Activated T-cell treated with anti-CD3 and anti-CD28 coated beads, Interleukin-2, amount 50 U/mL, for 72 hours (primary cell): ENCODE results near the gene PCYOX1L. TPM values are rescaled to one million over a fixed set of nuclear protein-coding genes. Genes with fewer than 3 reads are reported as not detected.

ENCODE experiments used
- ATAC-seq, 2 donors: fragments of 150-1000 bp; cut with Tn5 transposase; replicated peaks in 1 of 2; 2 replicates each; pipeline ENCODE4 v1.10.0; 2021; ENCODE audit warnings: moderate library complexity in 2 of 2, mild to moderate bottlenecking in 1 of 2
- DNase-seq, 2 donors: peaks; one replicate each; pipeline ENCODE4 v3.0.0; 2021 to 2022; ENCODE audit warnings: mixed read lengths in 1 of 2
- H3K27ac Mint-ChIP-seq: one replicate; pipeline ENCODE4 v1.8.0; 2022; ENCODE audit warnings: mild to moderate bottlenecking, moderate library complexity, mixed read lengths
- H3K27me3 Mint-ChIP-seq: one replicate; pipeline ENCODE4 v1.8.0; 2022; ENCODE audit warnings: low read depth, mixed read lengths
- H3K36me3 Mint-ChIP-seq, 2 donors: one replicate each; pipeline ENCODE4 v1.8.0; 2022; ENCODE audit warnings: mixed read lengths in 2 of 2, mild to moderate bottlenecking in 1 of 2; ENCODE audit not compliant: insufficient read depth in 2 of 2
- H3K4me1 Mint-ChIP-seq: one replicate; pipeline ENCODE4 v1.8.0; 2022; ENCODE audit warnings: low read depth, mixed read lengths
- H3K4me3 Mint-ChIP-seq, 2 donors: one replicate each; pipeline ENCODE4 v1.8.0; 2022; ENCODE audit warnings: mild to moderate bottlenecking in 2 of 2, mixed read lengths in 2 of 2, moderate library complexity in 2 of 2
- H3K9me3 Mint-ChIP-seq, 2 donors: one replicate each; pipeline ENCODE4 v1.8.0; 2022; ENCODE audit warnings: mixed read lengths in 2 of 2
- total RNA-seq, 2 donors: library from RNA; stranded (reverse); gene quantifications; one replicate each; pipeline ENCODE4 v1.2.3, GENCODE V29; 2022

The PCYOX1L gene
- total RNA-seq, 2 donors from 2014 or later = 18.2 to 24.4 TPM

DNA sequence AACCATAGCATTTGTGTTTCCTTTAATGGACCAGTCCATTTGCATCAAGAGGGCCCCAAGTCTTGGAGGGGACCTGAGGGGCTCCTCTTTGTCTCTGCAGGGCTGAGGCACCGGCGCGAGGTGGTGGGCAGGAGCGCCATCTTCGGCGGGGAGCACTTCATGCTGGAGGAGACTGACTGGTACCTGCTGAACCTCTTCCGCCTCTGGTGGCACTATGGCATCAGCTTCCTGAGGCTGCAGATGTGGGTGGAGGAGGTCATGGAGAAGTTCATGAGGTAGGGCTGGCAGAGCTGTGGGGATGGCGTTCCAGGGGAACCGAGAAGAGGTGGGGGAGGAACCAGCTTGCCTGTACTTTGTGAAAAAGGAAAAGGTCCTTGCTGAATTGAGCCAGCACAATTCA is 6.1 kb downstream of the PCYOX1L start:
- Mint-ChIP-seq H3K4me1 (peaks cover 22% of the 10 kb centered on the region), H3K36me3 (no peaks in the 10 kb centered on the region), H3K27ac (no peak overlapping the region), H3K9me3 (no peaks in the 10 kb centered on the region), H3K27me3 (no peaks in the 10 kb centered on the region), H3K4me3 (no peak overlapping the region)
- DNase-seq = no peak
- no peak for ATAC-seq

DNA sequence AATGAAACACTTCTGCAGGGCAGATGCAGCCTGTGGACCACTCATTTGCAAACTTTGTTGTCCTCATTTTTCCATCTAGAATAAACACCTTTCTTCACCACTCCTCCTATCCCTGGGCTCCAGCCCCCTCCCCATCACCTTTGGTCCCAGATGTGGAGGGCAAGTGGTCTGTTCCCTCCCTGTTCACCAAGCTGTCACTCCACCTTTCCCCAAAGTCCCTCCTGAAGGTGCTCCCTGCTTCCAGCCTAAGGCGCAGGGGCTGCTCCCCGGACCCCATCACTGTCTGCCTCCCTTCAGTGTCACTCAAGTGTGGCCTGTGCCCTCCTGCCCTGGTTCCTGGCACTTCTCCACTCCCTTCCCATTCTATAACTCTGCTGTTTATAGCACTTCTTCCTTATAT is 6.9 kb downstream of the PCYOX1L start:
- H3K9me3 Mint-ChIP-seq = no peaks in the 10 kb centered on the region
- ATAC-seq (no peak), DNase-seq (no peak)
- no peak overlapping the region for H3K27ac Mint-ChIP-seq
- H3K4me1 Mint-ChIP-seq = peaks cover 14% of the 10 kb centered on the region
- no peaks in the 10 kb centered on the region for H3K36me3 Mint-ChIP-seq
- no peaks in the 10 kb centered on the region for H3K27me3 Mint-ChIP-seq
- no peak overlapping the region for H3K4me3 Mint-ChIP-seq

DNA sequence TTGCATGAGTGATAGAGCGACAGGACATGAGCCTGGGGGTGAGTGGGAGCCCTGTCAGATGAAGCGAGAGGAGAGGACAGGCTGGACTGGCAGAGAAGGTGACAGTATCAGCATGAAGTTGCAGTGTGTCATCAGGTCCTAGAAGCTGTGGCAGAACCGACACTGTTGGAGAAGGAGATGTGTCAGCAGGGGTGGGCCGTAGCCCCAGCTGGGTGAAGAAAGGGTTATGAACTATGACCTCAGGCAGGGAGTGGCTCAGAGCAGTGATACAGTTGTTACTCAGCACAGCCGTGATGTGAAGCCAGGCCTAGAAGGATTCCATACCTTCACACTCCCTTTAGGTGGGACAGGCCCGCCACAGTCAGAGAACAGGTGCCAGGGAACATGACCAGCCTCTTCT is 7.6 kb downstream of the PCYOX1L start:
- DNase-seq (no peak), ATAC-seq (peak; percentile 64 to 68)
- Mint-ChIP-seq H3K4me1 (peaks cover 7% of the 10 kb centered on the region), H3K27me3 (no peaks in the 10 kb centered on the region), H3K27ac (no peak overlapping the region), H3K9me3 (no peaks in the 10 kb centered on the region), H3K36me3 (no peaks in the 10 kb centered on the region), H3K4me3 (no peak overlapping the region)

DNA sequence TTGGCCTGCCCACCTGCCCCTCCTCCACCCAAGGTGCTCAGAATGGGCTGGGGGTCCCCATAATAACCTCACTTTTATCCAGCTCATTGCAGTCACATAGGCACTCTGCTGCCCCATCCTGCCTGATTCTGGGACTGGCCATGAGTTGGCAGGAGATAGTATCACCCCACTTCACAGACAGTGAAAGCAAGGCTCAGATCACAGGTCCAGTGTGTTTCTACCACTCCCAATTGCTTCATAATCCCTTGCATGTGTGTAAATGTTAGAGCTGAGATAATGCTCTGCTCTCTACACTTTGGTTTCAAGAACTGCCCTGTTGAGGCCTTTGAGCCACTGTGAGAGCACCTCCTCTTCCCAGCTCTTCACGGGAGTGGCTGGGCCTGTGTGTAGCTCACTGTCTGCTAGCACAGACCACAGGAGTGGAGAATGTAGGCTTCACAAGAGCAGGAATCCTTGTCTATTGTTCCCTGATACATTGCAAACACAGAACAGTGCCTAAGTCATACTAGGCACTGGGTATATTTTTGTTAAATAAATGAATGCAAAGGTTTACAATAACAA is 8.4 kb downstream of the PCYOX1L start:
- DNase-seq = no peak
- Mint-ChIP-seq H3K27me3 (no peaks in the 10 kb centered on the region), H3K27ac (no peak overlapping the region), H3K36me3 (no peaks in the 10 kb centered on the region), H3K9me3 (no peaks in the 10 kb centered on the region), H3K4me3 (no peak overlapping the region), H3K4me1 (no peaks in the 10 kb centered on the region)
- ATAC-seq = no peak

DNA sequence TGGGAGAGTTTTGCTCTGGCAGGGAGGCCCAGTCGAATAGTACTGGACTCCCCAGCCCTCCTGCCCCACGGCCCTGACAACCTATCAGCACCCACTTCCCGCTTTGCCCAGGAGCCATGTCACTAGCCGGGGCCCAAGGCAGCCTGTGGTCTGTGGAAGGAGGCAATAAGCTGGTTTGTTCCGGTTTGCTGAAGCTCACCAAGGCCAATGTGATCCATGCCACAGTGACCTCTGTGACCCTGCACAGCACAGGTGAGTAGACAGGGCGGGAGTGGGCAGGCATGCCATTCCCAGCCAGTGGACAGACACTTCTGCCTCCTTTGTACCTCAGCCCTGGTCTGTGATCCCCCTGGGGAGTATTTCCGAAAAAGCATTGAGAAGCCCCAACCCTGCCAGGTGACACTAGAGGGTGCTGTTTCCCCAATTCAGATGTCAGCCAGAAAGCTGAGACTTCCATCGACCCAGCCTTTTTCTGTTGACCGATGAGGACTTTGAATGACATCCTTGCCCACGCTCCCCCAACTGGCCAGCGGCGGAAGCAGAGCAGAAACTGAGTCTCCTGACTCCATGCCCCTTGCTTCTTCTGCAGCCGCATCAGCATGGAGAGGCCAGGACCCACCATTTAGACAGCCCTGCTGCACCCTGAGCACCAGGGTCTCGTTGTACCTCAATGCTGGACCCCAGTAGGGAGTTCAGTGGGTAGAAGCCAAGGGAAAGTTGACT is 9.6 kb downstream of the PCYOX1L start:
- Mint-ChIP-seq H3K27ac (no peak overlapping the region), H3K4me1 (no peaks in the 10 kb centered on the region), H3K4me3 (no peak overlapping the region), H3K27me3 (no peaks in the 10 kb centered on the region), H3K36me3 (no peaks in the 10 kb centered on the region), H3K9me3 (no peaks in the 10 kb centered on the region)
- peak; percentile 58 to 61 for ATAC-seq
- peak; percentile 58 for DNase-seq

DNA sequence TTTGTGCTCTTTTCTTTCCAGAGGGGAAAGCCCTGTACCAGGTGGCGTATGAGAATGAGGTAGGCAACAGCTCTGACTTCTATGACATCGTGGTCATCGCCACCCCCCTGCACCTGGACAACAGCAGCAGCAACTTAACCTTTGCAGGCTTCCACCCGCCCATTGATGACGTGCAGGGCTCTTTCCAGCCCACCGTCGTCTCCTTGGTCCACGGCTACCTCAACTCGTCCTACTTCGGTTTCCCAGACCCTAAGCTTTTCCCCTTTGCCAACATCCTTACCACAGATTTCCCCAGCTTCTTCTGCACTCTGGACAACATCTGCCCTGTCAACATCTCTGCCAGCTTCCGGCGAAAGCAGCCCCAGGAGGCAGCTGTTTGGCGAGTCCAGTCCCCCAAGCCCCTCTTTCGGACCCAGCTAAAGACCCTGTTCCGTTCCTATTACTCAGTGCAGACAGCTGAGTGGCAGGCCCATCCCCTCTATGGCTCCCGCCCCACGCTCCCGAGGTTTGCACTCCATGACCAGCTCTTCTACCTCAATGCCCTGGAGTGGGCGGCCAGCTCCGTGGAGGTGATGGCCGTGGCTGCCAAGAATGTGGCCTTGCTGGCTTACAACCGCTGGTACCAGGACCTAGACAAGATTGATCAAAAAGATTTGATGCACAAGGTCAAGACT is 10.3 kb downstream of the PCYOX1L start:
- Mint-ChIP-seq H3K27me3 (no peaks in the 10 kb centered on the region), H3K4me3 (no peak overlapping the region), H3K27ac (no peak overlapping the region), H3K4me1 (no peaks in the 10 kb centered on the region), H3K9me3 (no peaks in the 10 kb centered on the region), H3K36me3 (no peaks in the 10 kb centered on the region)
- DNase-seq (no peak), ATAC-seq (no peak)

DNA sequence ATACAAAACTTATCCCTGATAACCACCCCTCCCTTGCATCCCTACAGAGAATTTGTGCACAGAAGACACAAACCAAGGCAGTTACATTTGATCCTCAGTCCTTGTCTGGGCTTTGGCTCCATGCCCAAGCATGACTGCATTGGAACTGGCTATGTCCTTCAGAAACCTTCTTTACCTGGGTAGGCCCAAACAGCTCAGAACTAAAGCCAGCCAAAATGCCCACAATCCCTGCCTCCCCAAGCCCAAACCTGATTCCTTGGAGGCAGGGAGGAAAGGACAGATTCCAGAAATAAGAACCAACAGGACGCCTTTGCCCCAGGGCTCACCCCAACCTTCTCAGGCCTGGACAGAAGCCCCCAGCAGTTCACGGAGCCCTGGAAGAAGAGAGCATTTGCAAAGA is 13.0 kb downstream of the PCYOX1L start:
- H3K27me3 Mint-ChIP-seq = no peaks in the 10 kb centered on the region
- H3K4me1 Mint-ChIP-seq = no peaks in the 10 kb centered on the region
- no peak overlapping the region for H3K4me3 Mint-ChIP-seq
- H3K27ac Mint-ChIP-seq = no peak overlapping the region
- ATAC-seq (no peak), DNase-seq (no peak)
- H3K36me3 Mint-ChIP-seq = no peaks in the 10 kb centered on the region
- H3K9me3 Mint-ChIP-seq = no peaks in the 10 kb centered on the region

DNA sequence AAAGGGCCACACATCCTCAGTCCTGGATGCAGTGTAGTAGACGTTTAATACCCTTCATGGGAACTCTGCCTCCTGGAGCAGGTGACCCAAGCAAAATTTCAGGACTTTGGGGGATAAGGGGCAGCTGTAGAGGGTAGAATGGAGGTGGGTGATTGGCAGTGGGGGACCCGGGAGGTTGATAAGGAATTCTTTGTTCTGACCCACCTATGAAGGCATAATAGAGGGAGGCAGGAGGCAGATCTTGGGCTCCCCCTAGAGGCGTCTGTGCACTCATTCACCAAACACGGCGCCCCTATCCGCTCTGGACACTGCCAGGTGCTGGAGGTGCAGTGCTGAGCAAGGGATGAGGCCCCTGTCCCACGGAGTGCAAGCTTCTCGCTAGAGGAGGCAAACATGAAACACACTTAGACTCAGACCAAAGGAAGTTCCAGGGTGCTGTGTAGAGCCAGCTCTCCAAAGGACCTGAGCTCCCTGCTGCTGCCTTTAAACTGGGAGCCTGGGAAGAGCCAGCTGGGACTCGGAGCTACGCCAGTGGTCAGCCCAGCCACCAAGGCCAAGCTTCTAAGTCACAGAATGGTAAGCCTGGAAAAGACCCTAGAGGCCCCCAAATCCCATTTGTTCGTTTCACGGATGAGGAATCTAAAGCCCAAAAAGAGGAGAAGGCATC is 13.6 kb downstream of the PCYOX1L start:
- Mint-ChIP-seq H3K4me1 (no peaks in the 10 kb centered on the region), H3K27me3 (no peaks in the 10 kb centered on the region), H3K27ac (no peak overlapping the region), H3K9me3 (no peaks in the 10 kb centered on the region), H3K4me3 (no peak overlapping the region), H3K36me3 (no peaks in the 10 kb centered on the region)
- ATAC-seq (peak; percentile 87), DNase-seq (peak; percentile 72 to 74)

DNA sequence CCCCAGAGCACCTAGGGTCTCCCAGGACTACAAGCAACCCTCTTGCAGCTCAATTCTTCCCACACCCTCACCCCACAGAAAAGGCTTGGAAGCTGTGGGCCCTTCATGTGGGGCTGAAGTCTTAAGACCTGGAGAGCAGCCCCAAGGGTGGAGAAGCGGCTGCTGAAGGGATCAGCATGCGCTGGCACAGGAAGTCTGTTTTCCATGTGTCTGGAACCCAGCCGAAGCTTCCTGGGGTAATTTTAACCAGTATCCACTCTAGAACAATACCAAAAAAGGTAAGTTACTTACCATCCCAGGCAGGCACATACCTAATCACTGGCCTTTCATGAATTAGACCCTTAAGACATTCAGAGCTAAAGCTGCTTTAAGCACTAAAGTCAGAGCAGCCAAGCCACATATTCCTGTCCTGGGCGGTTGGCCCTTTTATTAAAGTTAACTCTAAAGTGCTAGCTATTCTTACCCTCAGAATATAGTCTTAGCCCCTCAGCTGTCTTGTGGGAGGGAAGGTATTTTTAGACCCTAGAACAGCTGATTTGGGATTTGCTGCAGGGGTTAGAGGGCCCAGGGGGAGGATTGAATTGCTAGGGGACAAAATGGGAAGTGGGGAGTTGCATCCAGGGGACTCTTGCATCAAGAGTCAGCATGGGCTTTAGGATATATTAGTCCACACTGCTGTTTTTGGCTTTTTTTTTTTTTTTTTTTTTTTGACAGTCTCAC is 14.4 kb downstream of the PCYOX1L start:
- Mint-ChIP-seq H3K4me1 (no peaks in the 10 kb centered on the region), H3K27me3 (no peaks in the 10 kb centered on the region), H3K36me3 (no peaks in the 10 kb centered on the region), H3K9me3 (no peaks in the 10 kb centered on the region), H3K4me3 (no peak overlapping the region), H3K27ac (no peak overlapping the region)
- ATAC-seq (no peak), DNase-seq (no peak)

DNA sequence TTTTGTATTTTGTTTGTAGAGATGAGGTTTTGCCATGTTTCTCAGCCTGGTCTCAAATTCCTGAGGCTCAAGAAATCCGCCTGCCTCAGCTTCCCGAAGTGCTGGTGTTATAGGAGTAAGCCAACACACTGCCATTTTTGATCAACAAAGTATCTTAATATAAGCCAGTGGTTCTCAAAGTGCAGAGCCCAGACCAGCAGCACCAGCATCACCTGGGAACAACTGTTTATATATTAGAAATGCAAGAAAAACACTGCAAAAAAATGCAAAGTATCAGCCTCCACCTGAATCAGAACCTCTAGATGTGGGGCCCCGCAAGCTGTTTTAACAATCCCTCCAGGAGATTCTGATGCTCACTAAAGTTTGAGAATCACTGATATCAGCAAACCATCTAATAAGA is 15.1 kb downstream of the PCYOX1L start:
- no peaks in the 10 kb centered on the region for H3K36me3 Mint-ChIP-seq
- ATAC-seq (no peak), DNase-seq (no peak)
- no peaks in the 10 kb centered on the region for H3K4me1 Mint-ChIP-seq
- no peaks in the 10 kb centered on the region for H3K9me3 Mint-ChIP-seq
- H3K4me3 Mint-ChIP-seq = no peak overlapping the region
- H3K27ac Mint-ChIP-seq = no peak overlapping the region
- no peaks in the 10 kb centered on the region for H3K27me3 Mint-ChIP-seq

DNA sequence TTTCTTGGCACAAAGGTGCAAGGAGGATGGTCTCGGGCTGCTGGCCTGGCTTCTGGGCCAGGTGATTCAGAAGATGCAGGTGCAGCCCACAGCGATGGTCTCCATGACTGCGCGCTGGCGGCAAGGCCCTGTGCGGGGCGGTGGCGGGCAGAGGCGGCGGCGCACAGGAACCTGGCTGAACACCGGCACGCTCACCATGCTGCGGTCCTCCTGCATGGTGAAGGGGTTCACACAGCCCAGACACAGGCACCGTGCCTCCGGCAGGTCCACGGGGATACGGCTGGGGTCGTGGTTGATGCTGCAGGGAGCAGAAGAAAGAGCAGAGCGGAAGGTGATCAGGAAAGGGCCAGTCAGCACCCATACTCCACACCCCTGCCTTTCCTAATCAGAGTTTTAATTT is 16.5 kb downstream of the PCYOX1L start:
- Mint-ChIP-seq H3K27ac (no peak overlapping the region), H3K4me3 (no peak overlapping the region), H3K36me3 (no peaks in the 10 kb centered on the region), H3K27me3 (no peaks in the 10 kb centered on the region), H3K9me3 (no peaks in the 10 kb centered on the region), H3K4me1 (no peaks in the 10 kb centered on the region)
- ATAC-seq (no peak), DNase-seq (no peak)

DNA sequence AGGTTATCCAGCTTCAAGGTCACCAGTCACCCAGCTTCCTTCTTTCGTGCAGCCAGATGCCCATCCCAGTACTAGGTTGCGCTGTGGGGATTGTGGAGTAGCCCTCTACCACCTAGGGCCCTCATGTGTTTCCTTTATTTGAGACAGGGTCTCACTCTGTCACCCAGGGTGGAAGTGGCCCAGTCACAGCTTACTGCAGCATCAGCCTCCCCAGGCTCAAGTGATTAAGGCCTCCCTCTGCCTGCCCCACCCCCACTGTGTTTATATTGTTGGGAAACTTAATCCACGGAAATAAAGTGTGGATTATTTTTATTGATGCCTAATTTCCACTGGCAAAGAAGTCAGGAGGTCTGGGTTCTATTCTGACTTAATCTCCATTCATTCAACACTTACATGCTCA is 17.0 kb downstream of the PCYOX1L start:
- Mint-ChIP-seq H3K9me3 (no peaks in the 10 kb centered on the region), H3K4me3 (no peak overlapping the region), H3K36me3 (no peaks in the 10 kb centered on the region), H3K4me1 (no peaks in the 10 kb centered on the region), H3K27me3 (no peaks in the 10 kb centered on the region), H3K27ac (no peak overlapping the region)
- DNase-seq (no peak), ATAC-seq (no peak)

DNA sequence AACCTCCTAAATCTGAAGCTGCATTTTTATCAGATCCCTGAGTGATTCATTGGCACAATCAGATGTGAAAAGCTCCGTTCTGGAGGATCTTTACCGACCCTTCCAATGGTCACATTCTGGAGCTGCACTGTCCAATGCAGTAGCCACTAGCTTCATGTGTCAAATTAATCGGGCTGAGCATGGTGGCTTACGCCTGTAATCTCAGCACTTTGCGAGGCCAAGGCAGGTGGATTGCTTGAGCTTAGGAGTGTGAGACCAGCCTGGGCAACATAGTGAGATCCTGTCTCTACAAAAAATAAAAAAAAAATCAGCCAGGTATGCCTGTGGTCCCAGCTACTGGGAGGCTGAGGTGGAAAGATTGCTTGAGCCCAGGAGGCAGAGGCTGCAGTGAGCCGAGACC is 17.6 kb downstream of the PCYOX1L start:
- H3K36me3 Mint-ChIP-seq = no peaks in the 10 kb centered on the region
- H3K27me3 Mint-ChIP-seq = no peaks in the 10 kb centered on the region
- DNase-seq = no peak

More for the DNA sequence above, 17.6 kb downstream of the PCYOX1L start:
- ATAC-seq = no peak
- Mint-ChIP-seq H3K27ac (no peak overlapping the region), H3K4me1 (no peaks in the 10 kb centered on the region), H3K9me3 (no peaks in the 10 kb centered on the region), H3K4me3 (no peak overlapping the region)
